C1 segment of cervical spinal cord (tissue), 14 donors: Measurements from ENCODE around the gene DLG2.
"Not testable (repeated sequence)": the region's sequence is repeated elsewhere in the genome, so short reads cannot be mapped to it uniquely, and the experiment has no call there.

Source experiments
- DNase-seq, 14 donors: peaks; one replicate each; lab custom pipeline; 2025; lab: John Stamatoyannopoulos, UW

Gene DLG2

GRCh38 chr11:84847842-84848241, 779.3 kb downstream of the DLG2 start:
- DNase-seq, result no peak

GRCh38 chr11:84840201-84840600, 786.9 kb downstream of the DLG2 start:
- not testable (repeated sequence) for DNase-seq

GRCh38 chr11:84837402-84838069, 789.6 kb downstream of the DLG2 start:
- no peak for DNase-seq

- no peak for DNase-seq
These were observed 790.8 kb downstream of the DLG2 start for GRCh38 chr11:84836371-84836770.

- DNase-seq, result no peak
These were observed 793.6 kb downstream of the DLG2 start for GRCh38 chr11:84833488-84834088.

- no peak for DNase-seq
These were observed 796.8 kb downstream of the DLG2 start for GRCh38 chr11:84830372-84830771.

GRCh38 chr11:84829162-84829561, 798.0 kb downstream of the DLG2 start:
- no peak for DNase-seq

GRCh38 chr11:84828616-84829015, 798.5 kb downstream of the DLG2 start:
- DNase-seq, result no peak

GRCh38 chr11:84825106-84825660, 802.0 kb downstream of the DLG2 start:
- DNase-seq, result no peak

- no peak for DNase-seq
These were observed 802.5 kb downstream of the DLG2 start for GRCh38 chr11:84824624-84825023.

- no peak for DNase-seq
These were observed 807.6 kb downstream of the DLG2 start for GRCh38 chr11:84819537-84819936.

GRCh38 chr11:84819128-84819527, 808.0 kb downstream of the DLG2 start:
- no peak for DNase-seq

- no peak for DNase-seq
These were observed 809.1 kb downstream of the DLG2 start for GRCh38 chr11:84817998-84818397.

GRCh38 chr11:84812471-84812969, 814.6 kb downstream of the DLG2 start:
- DNase-seq, result no peak

- DNase-seq, result no peak
These were observed 820.8 kb downstream of the DLG2 start for GRCh38 chr11:84806354-84806753.

- no peak for DNase-seq
These were observed 823.1 kb downstream of the DLG2 start for GRCh38 chr11:84804041-84804440.

GRCh38 chr11:84800755-84801346, 826.3 kb downstream of the DLG2 start:
- DNase-seq, result no peak

- DNase-seq, result no peak
These were observed 828.0 kb downstream of the DLG2 start for GRCh38 chr11:84799112-84799511.

GRCh38 chr11:84795698-84796097, 831.4 kb downstream of the DLG2 start:
- DNase-seq, result no peak

- DNase-seq, result no peak
These were observed 832.3 kb downstream of the DLG2 start for GRCh38 chr11:84794663-84795443.

GRCh38 chr11:84793318-84793717, 833.8 kb downstream of the DLG2 start:
- no peak for DNase-seq
